NB4 (cell line): ENCODE results near the gene USP6NL.

Source experiments
- CTCF ChIP-seq: IDR thresholded peaks from one replicate; pipeline ENCODE4 v1.5.1; 2012; ENCODE audit warnings: low read depth, low read length
- POLR2A ChIP-seq: IDR thresholded peaks from 2 replicates; pipeline ENCODE4 v1.6.1; 2011; ENCODE audit warnings: mild to moderate bottlenecking; ENCODE audit not compliant: insufficient read length; ENCODE audit errors: extremely low read depth

DNA sequence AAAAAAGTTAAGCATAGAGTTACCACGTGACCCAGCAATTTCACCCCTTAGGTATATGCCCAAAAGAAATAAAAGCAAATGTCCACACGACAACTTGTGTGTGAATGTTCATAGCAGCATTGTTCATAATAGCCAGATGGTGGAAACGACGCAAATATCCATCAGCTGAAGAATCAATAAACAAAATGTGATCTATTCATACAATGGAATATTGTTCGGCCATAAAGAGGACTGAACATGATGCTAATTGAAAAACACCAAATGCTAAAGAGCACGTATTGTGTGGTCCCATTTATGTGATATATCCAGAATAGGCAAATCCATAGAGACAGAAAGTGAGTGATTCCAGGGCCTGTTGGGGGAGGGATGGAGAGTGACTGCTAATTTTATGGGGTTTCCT, 18.3 kb upstream of the USP6NL start:
- TF ChIP-seq CTCF: no peak
- no peak for TF ChIP-seq POLR2A
